Left lung (tissue), 10 donors: Measurements from ENCODE around the gene ZFR2. TPM values are rescaled to one million over a fixed set of nuclear protein-coding genes. Genes with fewer than 3 reads are reported as not detected.
"Not testable (repeated sequence)": the region's sequence is repeated elsewhere in the genome, so short reads cannot be mapped to it uniquely, and the experiment has no call there.

Experiments used
- ATAC-seq: fragments of 200-7000 bp; cut with Tn5 transposase; one replicate; pipeline ENCODE4 v1.9.1; 2020; ENCODE audit warnings: moderate library complexity
- DNase-seq, 4 donors: peaks; one replicate each; pipeline ENCODE4 v3.0.0-alpha.2; 2013 to 2020
- H3K27ac ChIP-seq, 2 donors: fragments of 200-600 bp; sonication (generic) in 1 of 2; one replicate each; pipeline versions ENCODE4 v1.5.0 to v1.8.0; 2020 to 2021
- H3K27me3 ChIP-seq, 2 donors: fragments of 200-600 bp; sonication (generic) in 1 of 2; one replicate each; pipeline versions ENCODE4 v1.5.0 to v1.8.0; 2020 to 2021
- H3K36me3 ChIP-seq, 2 donors: fragments of 200-600 bp; sonication (generic) in 1 of 2; one replicate each; pipeline versions ENCODE4 v1.5.0 to v1.8.0; 2020 to 2021
- H3K4me1 ChIP-seq, 2 donors: fragments of 200-600 bp; one replicate each; pipeline ENCODE4 v1.8.0; 2021
- H3K4me3 ChIP-seq, 2 donors: fragments of 200-600 bp; sonication (generic) in 1 of 2; one replicate each; pipeline versions ENCODE4 v1.5.0 to v1.8.0; 2020 to 2021; ENCODE audit warnings: mild to moderate bottlenecking in 1 of 2
- H3K9me3 ChIP-seq, 2 donors: fragments of 200-600 bp; sonication (generic) in 1 of 2; one replicate each; pipeline versions ENCODE4 v1.5.0 to v1.8.0; 2020 to 2021
- intact Hi-C, 2 donors: fragments of 100-400 bp; cut with DNase I; formaldehyde crosslinking; loops; one replicate each; pipeline versions ENCODE4 v1.11.2 to v1.14.2; 2022
- polyA plus RNA-seq, 6 donors: library from polyadenylated mRNA; unstranded; fragments of 120-200 nt; gene quantifications; one replicate each; pipeline ENCODE4 v1.2.1, GENCODE V29; 2013; ENCODE audit not compliant: insufficient read length in 6 of 6
- total RNA-seq, 2 donors: library from RNA; stranded (reverse); fragmentation: NEBNext Ultra II Directional; extraction: Animal tissue kit (Norgen Biotek cat#: 25700); gene quantifications; one replicate each; pipeline ENCODE4 v1.2.1, GENCODE V29; 2021
- TF ChIP-seq, protein P1 (sequence below), 2 donors: fragments of 200-600 bp; sonication (generic) in 1 of 2; IDR thresholded peaks; one replicate each; pipeline versions ENCODE4 v1.5.0 to v1.8.0; 2021; ENCODE audit warnings: antibody characterized with exemption in 2 of 2
- donor health status: DM: no; HTN: yes; CAD: no.
- donor health status: DM: no; HTN: no; CAD: no.

The ZFR2 gene
- total and polyA plus RNA-seq, 8 donors, result 0.18 to 0.99 (median 0.51) TPM

GRCh38 chr19:3899531-3900294, 30.9 kb upstream of the ZFR2 start:
- no peak overlapping the region for H3K27ac ChIP-seq
- no peaks in the 10 kb centered on the region for H3K36me3 ChIP-seq
- ATAC-seq (no peak), DNase-seq (no peak)
- TF ChIP-seq, protein P1, sequence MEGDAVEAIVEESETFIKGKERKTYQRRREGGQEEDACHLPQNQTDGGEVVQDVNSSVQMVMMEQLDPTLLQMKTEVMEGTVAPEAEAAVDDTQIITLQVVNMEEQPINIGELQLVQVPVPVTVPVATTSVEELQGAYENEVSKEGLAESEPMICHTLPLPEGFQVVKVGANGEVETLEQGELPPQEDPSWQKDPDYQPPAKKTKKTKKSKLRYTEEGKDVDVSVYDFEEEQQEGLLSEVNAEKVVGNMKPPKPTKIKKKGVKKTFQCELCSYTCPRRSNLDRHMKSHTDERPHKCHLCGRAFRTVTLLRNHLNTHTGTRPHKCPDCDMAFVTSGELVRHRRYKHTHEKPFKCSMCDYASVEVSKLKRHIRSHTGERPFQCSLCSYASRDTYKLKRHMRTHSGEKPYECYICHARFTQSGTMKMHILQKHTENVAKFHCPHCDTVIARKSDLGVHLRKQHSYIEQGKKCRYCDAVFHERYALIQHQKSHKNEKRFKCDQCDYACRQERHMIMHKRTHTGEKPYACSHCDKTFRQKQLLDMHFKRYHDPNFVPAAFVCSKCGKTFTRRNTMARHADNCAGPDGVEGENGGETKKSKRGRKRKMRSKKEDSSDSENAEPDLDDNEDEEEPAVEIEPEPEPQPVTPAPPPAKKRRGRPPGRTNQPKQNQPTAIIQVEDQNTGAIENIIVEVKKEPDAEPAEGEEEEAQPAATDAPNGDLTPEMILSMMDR (IDR thresholded peaks at IDR 0.05), result no peak
- peaks cover 0 to 10% of the 10 kb centered on the region in 2 donors for H3K9me3 ChIP-seq
- no peak overlapping the region for H3K4me3 ChIP-seq
- H3K4me1 ChIP-seq, result no peaks in the 10 kb centered on the region
- intact Hi-C loops, result no loop called here
- peaks cover 0 to 34% of the 10 kb centered on the region in 2 donors for H3K27me3 ChIP-seq

DNA sequence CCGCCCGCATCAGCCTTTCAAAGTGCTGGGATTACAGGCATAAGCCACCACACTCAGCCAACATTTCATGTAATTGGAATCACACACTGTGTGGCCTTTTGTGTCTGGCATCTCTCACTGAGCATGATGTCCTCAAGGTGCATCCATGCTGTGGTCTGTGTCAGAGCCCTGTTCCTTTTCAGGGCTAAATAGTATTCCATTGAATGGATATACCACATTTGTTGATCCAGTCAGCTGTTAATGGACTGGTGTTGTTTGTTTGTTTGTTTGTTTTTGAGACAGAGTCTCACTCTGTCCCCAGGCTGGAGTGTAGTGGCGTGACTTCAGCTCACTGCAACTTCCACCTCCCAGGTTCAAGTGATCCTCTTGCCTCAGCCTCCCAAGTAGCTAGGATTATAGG, 29.6 kb upstream of the ZFR2 start:
- Histone ChIP-seq H3K27ac (no peak overlapping the region), H3K4me1 (no peaks in the 10 kb centered on the region), H3K36me3 (no peaks in the 10 kb centered on the region), H3K27me3 (peaks cover 0 to 36% of the 10 kb centered on the region in 2 donors), H3K9me3 (peaks cover 0 to 10% of the 10 kb centered on the region in 2 donors), H3K4me3 (no peak overlapping the region)
- DNase-seq (no peak), ATAC-seq (no peak)
- intact Hi-C loops, result no loop called here
- TF ChIP-seq, protein P1 (IDR thresholded peaks at IDR 0.05), result no peak

- H3K4me1 ChIP-seq, result no peaks in the 10 kb centered on the region
- H3K9me3 ChIP-seq, result peaks cover 0 to 10% of the 10 kb centered on the region in 2 donors
- H3K36me3 ChIP-seq, result no peaks in the 10 kb centered on the region
- peaks cover 0 to 36% of the 10 kb centered on the region in 2 donors for H3K27me3 ChIP-seq
- H3K4me3 ChIP-seq, result no peak overlapping the region
- intact Hi-C loops, result no loop called here
- TF ChIP-seq, protein P1 (IDR thresholded peaks at IDR 0.05), result no peak
- no peak for ATAC-seq
- DNase-seq, result no peak
- H3K27ac ChIP-seq, result no peak overlapping the region
Measured at GRCh38 chr19:3897936-3898335, 29.1 kb upstream of the ZFR2 start.

DNA sequence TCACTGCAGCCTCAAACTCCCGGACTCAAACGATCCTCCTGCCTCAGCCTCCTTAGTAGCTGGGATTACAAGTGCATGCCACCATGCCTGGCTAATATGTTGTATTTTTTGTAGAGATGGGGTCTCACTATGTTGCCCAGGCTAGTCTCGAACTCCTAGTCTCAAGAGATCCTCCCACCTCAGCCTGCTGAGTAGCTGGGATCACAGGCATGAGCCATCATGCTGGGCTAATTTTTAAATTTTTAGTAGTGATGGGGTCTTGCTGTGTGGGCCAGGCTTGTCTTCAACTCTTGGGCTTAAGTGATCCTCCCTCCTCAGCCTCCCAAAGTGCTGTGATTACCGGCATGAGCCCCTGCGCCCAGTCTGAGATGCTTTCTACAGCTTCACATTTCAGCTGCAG, 26.9 kb upstream of the ZFR2 start:
- intact Hi-C loops, result no loop called here
- Histone ChIP-seq H3K9me3 (peaks cover 0 to 10% of the 10 kb centered on the region in 2 donors), H3K4me3 (no peak overlapping the region), H3K27ac (no peak overlapping the region), H3K27me3 (peaks cover 0 to 24% of the 10 kb centered on the region in 2 donors), H3K36me3 (no peaks in the 10 kb centered on the region), H3K4me1 (no peaks in the 10 kb centered on the region)
- ATAC-seq (no peak), DNase-seq (no peak)
- TF ChIP-seq, protein P1 (IDR thresholded peaks at IDR 0.05), result no peak

- ATAC-seq, DNase-seq, H3K36me3 ChIP-seq, H3K4me1 ChIP-seq, intact Hi-C loops, H3K4me3 ChIP-seq, H3K27ac ChIP-seq, H3K9me3 ChIP-seq: not testable (repeated sequence)
- H3K27me3 ChIP-seq, result peaks cover 0 to 16% of the 10 kb centered on the region in 2 donors
Measured at GRCh38 chr19:3894959-3895358, 26.1 kb upstream of the ZFR2 start.
